ENCODE data around the gene EIF5.
"Not testable (repeated sequence)": the region's sequence is repeated elsewhere in the genome, so short reads cannot be mapped to it uniquely, and the experiment has no call there.

Gene EIF5

GRCh38 chr14:103339561-103339960, 5.5 kb downstream of the EIF5 start:
- TF ChIP-seq ZNF274 (IDR thresholded peaks at IDR 0.05; ENCODE audit: low read depth, low read length) = no peak
- H3K4me3 ChIP-seq (ENCODE audit: low read length) = no peak overlapping the region

GRCh38 chr14:103340480-103341212, 6.6 kb downstream of the EIF5 start:
- H3K4me3 ChIP-seq (ENCODE audit: low read length) = no peak overlapping the region
- no peak for TF ChIP-seq ZNF274 (IDR thresholded peaks at IDR 0.05; ENCODE audit: low read depth, low read length)

- TF ChIP-seq ZNF274 (IDR thresholded peaks at IDR 0.05; ENCODE audit: low read depth, low read length) = no peak
- no peak overlapping the region for H3K4me3 ChIP-seq (ENCODE audit: low read length)
Observed at GRCh38 chr14:103341250-103342129, 7.5 kb downstream of the EIF5 start.

GRCh38 chr14:103343164-103343879, 9.3 kb downstream of the EIF5 start:
- no peak overlapping the region for H3K4me3 ChIP-seq (ENCODE audit: low read length)
- no peak for TF ChIP-seq ZNF274 (IDR thresholded peaks at IDR 0.05; ENCODE audit: low read depth, low read length)

GRCh38 chr14:103343905-103344797, 10.1 kb downstream of the EIF5 start:
- no peak for TF ChIP-seq ZNF274 (IDR thresholded peaks at IDR 0.05; ENCODE audit: low read depth, low read length)

GRCh38 chr14:103346286-103346685, 12.2 kb downstream of the EIF5 start:
- no peak overlapping the region for H3K4me3 ChIP-seq (ENCODE audit: low read length)
- no peak for TF ChIP-seq ZNF274 (IDR thresholded peaks at IDR 0.05; ENCODE audit: low read depth, low read length)

More at GRCh38 chr14:103343905-103344797, 10.1 kb downstream of the EIF5 start:
- H3K4me3 ChIP-seq (ENCODE audit: low read length) = no peak overlapping the region

- no peak overlapping the region for H3K4me3 ChIP-seq (ENCODE audit: low read length)
- no peak for TF ChIP-seq ZNF274 (IDR thresholded peaks at IDR 0.05; ENCODE audit: low read depth, low read length)
Observed at GRCh38 chr14:103347091-103347815, 13.2 kb downstream of the EIF5 start.

- TF ChIP-seq ZNF274 (IDR thresholded peaks at IDR 0.05; ENCODE audit: low read depth, low read length) = no peak
- no peak overlapping the region for H3K4me3 ChIP-seq (ENCODE audit: low read length)
Observed at GRCh38 chr14:103348154-103348553, 14.1 kb downstream of the EIF5 start.

- TF ChIP-seq ZNF274 (IDR thresholded peaks at IDR 0.05; ENCODE audit: low read depth, low read length) = no peak
- H3K4me3 ChIP-seq (ENCODE audit: low read length) = no peak overlapping the region
Observed at GRCh38 chr14:103349982-103350381, 15.9 kb downstream of the EIF5 start.

GRCh38 chr14:103353362-103353761, 19.3 kb downstream of the EIF5 start:
- TF ChIP-seq ZNF274 (IDR thresholded peaks at IDR 0.05; ENCODE audit: low read depth, low read length) = no peak

GRCh38 chr14:103354141-103354540, 20.1 kb downstream of the EIF5 start:
- H3K4me3 ChIP-seq (ENCODE audit: low read length) = no peak overlapping the region
- TF ChIP-seq ZNF274 (IDR thresholded peaks at IDR 0.05; ENCODE audit: low read depth, low read length) = no peak

More at GRCh38 chr14:103353362-103353761, 19.3 kb downstream of the EIF5 start:
- H3K4me3 ChIP-seq (ENCODE audit: low read length) = no peak overlapping the region

- no peak overlapping the region for H3K4me3 ChIP-seq (ENCODE audit: low read length)
- TF ChIP-seq ZNF274 (IDR thresholded peaks at IDR 0.05; ENCODE audit: low read depth, low read length) = no peak
Observed at GRCh38 chr14:103356024-103356682, 22.1 kb downstream of the EIF5 start.

GRCh38 chr14:103357552-103357951, 23.5 kb downstream of the EIF5 start:
- H3K4me3 ChIP-seq (ENCODE audit: low read length) = not testable (repeated sequence)

All from GM08714 (cell line).